Brain microvascular endothelial cell (primary cell): ENCODE data around the gene HBD.

Experiments used
- DNase-seq: peaks from one replicate; pipeline ENCODE4 v3.0.0-alpha.2; 2020
- H3K27ac ChIP-seq: fragments of 250-450 bp; sonication (Bioruptor Pico); 2 replicates; pipeline ENCODE4 v1.5.1; 2020; ENCODE audit warnings: mild to moderate bottlenecking, moderate library complexity
- H3K27me3 ChIP-seq: fragments of 250-450 bp; sonication (Bioruptor Pico); replicated peaks from 2 replicates; pipeline ENCODE4 v1.5.1; 2020; ENCODE audit warnings: mild to moderate bottlenecking
- H3K36me3 ChIP-seq: fragments of 250-450 bp; sonication (Bioruptor Pico); replicated peaks from 2 replicates; pipeline ENCODE4 v1.5.1; 2020; ENCODE audit warnings: mild to moderate bottlenecking
- H3K4me3 ChIP-seq: 2 replicates; pipeline ENCODE4 v1.5.1; 2011; ENCODE audit warnings: low read depth, mild to moderate bottlenecking, control low read depth, low read length, moderate library complexity
- in situ Hi-C: cut with HindIII; loops from 2 replicates; pipeline ENCODE4 v1.10.0; 2017; ENCODE audit warnings: low sequenced_read_pairs, low pct_ligation_motif_present
- TF ChIP-seq, protein P1 (sequence below): IDR thresholded peaks from 2 replicates; pipeline ENCODE4 v1.5.1; 2011; ENCODE audit warnings: low read depth, mild to moderate bottlenecking, moderate library complexity, low read length, control low read depth, inconsistent platforms; ENCODE audit errors: missing control alignments

Gene HBD

DNA sequence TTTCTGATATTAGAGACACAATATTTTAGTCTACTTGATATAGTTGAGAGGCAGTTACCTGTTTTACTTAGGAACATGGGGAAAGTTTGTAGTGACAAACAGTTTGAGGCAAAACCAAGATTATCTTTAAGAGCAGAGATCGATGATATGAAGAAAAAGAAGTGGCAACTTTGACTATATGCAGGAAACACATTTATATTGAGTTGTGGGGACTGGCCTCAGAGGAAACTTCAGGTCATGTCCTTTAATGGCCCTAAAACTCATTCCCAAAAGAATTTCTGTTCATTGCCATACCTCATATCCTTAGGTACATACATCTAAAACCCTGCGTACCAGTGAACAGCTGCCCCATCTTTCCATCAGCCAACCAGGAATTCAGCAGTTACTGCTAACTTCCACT lies 10.9 kb upstream of the HBD start:
- no peak for DNase-seq
- H3K36me3 ChIP-seq = no peaks in the 10 kb centered on the region
- no peaks in the 10 kb centered on the region for H3K27me3 ChIP-seq
- no peak overlapping the region for H3K4me3 ChIP-seq
- no peak overlapping the region for H3K27ac ChIP-seq
- TF ChIP-seq, protein P1, sequence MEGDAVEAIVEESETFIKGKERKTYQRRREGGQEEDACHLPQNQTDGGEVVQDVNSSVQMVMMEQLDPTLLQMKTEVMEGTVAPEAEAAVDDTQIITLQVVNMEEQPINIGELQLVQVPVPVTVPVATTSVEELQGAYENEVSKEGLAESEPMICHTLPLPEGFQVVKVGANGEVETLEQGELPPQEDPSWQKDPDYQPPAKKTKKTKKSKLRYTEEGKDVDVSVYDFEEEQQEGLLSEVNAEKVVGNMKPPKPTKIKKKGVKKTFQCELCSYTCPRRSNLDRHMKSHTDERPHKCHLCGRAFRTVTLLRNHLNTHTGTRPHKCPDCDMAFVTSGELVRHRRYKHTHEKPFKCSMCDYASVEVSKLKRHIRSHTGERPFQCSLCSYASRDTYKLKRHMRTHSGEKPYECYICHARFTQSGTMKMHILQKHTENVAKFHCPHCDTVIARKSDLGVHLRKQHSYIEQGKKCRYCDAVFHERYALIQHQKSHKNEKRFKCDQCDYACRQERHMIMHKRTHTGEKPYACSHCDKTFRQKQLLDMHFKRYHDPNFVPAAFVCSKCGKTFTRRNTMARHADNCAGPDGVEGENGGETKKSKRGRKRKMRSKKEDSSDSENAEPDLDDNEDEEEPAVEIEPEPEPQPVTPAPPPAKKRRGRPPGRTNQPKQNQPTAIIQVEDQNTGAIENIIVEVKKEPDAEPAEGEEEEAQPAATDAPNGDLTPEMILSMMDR = no peak
- in situ Hi-C loops = no loop called here

DNA sequence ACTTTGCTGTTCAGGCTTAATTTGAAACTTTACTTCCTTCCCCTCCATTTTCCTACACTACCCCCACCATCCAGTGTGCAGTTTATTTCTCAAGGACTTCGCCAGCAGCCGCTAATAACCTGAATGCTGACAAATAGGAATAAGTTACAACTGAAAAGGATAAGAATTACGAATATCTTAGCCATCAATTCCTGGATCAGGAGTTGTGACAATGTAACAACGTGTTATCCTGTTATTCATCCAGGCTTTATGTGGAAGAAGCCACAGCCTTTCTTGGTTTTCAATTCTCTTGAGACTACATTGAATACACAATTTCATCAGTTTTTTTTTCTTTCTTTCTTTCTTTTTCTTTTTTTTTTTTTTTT lies 9.5 kb upstream of the HBD start:
- Histone ChIP-seq H3K27me3 (no peaks in the 10 kb centered on the region), H3K36me3 (no peaks in the 10 kb centered on the region), H3K4me3 (no peak overlapping the region), H3K27ac (no peak overlapping the region)
- no peak for DNase-seq
- in situ Hi-C loops = no loop called here
- TF ChIP-seq, protein P1 = no peak

DNA sequence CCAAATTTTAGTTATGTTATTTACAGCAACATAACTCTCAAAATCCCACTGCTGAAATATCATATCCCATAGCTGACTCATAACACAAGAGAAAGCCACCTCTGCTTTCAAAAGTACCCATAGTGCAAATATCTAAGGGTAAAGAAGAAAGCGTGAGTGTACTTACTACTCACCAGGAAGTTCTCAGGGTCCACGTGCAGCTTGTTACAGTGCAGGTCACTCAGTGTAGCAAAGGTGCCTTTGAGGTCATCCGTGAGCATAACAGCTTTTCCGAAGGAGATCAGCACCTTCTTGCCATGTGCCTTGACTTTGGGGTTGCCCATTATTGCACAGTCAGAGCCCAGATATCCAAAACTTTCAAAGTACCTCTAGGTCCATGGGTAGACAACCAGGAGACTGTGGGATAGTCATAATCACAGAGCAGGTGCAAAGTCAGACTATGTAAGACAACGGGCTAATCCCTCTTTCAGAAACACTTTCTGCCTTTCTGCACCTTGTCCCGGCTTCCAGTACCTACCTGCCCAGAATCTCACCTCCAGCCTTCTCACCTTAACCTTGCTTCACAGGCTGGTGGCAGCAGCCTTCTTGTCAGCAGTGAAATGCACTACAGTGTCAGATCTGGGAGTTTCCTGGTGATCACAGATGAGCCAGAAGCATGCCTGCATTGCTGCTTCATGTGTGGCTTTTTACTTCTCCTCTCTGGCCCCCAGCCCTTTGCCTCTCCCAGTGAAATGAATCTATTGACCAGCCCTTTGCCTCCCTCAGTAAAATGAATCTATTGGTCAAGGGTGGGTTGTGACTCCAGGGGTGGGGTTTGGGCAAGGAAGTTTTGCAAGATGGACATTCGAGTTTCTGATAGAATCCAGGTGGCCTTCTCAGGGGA lies 8.9 kb upstream of the HBD start:
- no peaks in the 10 kb centered on the region for H3K36me3 ChIP-seq
- no peaks in the 10 kb centered on the region for H3K27me3 ChIP-seq
- in situ Hi-C loops = no loop called here
- no peak overlapping the region for H3K4me3 ChIP-seq
- TF ChIP-seq, protein P1 = no peak
- H3K27ac ChIP-seq = peak overlapping the region; percentile 6
- DNase-seq = peak; percentile 70

DNA sequence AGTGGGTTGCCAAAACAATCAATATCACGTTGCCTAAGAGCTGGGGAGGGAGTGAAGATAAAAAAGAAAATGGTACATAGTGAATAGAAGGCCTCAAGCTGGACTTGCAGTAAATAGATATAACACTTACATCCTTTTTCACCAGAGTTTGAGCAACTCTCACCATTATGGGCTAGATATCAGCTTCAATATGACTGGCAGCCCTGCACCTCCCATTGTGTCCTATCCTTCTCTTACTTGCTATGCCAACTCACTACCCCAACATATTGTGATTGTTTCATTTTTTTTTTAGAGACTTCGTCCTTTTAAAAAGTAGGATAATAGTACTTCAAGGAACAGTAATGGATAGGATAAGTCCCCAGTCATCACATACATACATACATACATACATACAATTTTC lies 7.9 kb upstream of the HBD start:
- Histone ChIP-seq H3K27ac (no peak overlapping the region), H3K4me3 (no peak overlapping the region), H3K27me3 (no peaks in the 10 kb centered on the region), H3K36me3 (no peaks in the 10 kb centered on the region)
- TF ChIP-seq, protein P1 = no peak
- no peak for DNase-seq
- in situ Hi-C loops = no loop called here

DNA sequence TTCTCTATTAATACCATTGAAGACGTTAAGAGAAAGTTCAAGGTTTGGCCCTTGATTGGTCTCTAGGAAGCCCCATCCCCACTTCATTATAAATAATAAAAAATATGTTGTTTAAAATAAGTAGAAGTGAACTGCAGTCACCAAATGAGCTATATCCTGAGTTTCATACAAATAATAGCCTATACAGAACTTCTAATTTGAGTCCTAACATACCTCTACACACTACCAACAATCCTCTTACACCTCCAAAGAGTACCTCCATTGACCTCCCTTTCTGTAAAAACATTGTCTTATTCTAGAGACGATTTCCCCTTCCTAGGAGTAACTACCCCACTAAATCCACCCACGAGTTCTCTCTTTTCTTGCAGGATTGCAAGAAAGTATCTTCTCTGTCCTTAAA lies 7.2 kb upstream of the HBD start:
- TF ChIP-seq, protein P1 = no peak
- no peak for DNase-seq
- Histone ChIP-seq H3K36me3 (no peaks in the 10 kb centered on the region), H3K4me3 (no peak overlapping the region), H3K27ac (no peak overlapping the region), H3K27me3 (no peaks in the 10 kb centered on the region)
- in situ Hi-C loops = no loop called here

DNA sequence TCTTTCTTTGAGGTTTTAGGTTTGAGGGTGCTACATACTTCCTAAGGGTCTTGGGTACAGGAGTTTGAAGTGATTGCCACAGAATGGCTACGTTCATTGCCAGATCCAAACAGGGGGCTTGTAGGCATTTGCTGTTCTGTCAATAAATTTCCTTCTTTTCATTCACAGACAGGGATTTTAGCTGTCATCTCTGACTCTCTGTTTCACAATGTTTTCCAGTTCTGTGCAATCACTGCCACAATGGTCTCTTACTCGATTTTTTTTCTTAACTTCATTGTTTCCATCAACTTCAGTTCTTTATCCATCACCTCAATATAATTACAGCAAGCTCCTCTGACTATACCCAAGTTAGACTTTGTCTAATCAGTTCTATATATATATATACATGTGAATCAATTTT lies 6.2 kb upstream of the HBD start:
- in situ Hi-C loops = no loop called here

More for the DNA sequence above, 6.2 kb upstream of the HBD start:
- DNase-seq = no peak
- Histone ChIP-seq H3K36me3 (no peaks in the 10 kb centered on the region), H3K27ac (no peak overlapping the region), H3K4me3 (no peak overlapping the region), H3K27me3 (no peaks in the 10 kb centered on the region)
- TF ChIP-seq, protein P1 = no peak
